OCI-LY3 (cell line): ENCODE measurements around the gene SGIP1.

Source experiments
- EZH2phosphoT487 ChIP-seq: fragments of 200-600 bp; shearing (Covaris generic); IDR thresholded peaks from 2 replicates; pipeline ENCODE4 v1.6.1; 2018; ENCODE audit warnings: antibody characterized with exemption, mixed run types, low read depth
- TF ChIP-seq, protein P1 (sequence below): fragments of 200-600, 300-600 bp; sonication (generic); IDR thresholded peaks from 2 replicates; pipeline ENCODE4 v1.5.1; 2014; ENCODE audit warnings: antibody characterized with exemption, low read length, low read depth

DNA sequence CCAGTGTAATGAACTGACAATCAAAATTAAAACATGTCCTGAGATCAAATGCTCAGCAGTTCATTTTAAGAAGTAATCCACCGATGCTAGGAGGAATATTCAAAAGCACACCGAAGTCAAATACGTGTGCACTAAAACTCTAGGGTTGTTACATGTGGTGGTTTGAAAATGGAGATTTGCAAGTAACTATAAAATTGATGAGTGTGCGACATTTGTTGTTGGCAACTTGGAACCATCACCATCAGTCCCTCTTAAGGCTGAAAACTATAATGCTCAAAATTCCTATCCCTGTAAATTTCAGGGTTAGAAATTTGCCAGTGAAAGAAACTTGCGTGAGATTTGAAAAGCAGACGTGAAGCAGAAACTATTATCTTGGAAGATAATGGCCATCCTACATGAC is 13.3 kb upstream of the SGIP1 start:
- TF ChIP-seq, protein P1, sequence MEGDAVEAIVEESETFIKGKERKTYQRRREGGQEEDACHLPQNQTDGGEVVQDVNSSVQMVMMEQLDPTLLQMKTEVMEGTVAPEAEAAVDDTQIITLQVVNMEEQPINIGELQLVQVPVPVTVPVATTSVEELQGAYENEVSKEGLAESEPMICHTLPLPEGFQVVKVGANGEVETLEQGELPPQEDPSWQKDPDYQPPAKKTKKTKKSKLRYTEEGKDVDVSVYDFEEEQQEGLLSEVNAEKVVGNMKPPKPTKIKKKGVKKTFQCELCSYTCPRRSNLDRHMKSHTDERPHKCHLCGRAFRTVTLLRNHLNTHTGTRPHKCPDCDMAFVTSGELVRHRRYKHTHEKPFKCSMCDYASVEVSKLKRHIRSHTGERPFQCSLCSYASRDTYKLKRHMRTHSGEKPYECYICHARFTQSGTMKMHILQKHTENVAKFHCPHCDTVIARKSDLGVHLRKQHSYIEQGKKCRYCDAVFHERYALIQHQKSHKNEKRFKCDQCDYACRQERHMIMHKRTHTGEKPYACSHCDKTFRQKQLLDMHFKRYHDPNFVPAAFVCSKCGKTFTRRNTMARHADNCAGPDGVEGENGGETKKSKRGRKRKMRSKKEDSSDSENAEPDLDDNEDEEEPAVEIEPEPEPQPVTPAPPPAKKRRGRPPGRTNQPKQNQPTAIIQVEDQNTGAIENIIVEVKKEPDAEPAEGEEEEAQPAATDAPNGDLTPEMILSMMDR: no peak
- no peak for TF ChIP-seq EZH2phosphoT487
